Measurements from ENCODE around the gene SLIT3.

The SLIT3 gene

GRCh38 chr5:168984135-168984675, 316.7 kb downstream of the SLIT3 start:
- TF ChIP-seq CTCF (conservative IDR thresholded peaks at IDR 0.05; ENCODE audit: low read length) (no peak), EZH2phosphoT487 (IDR thresholded peaks at IDR 0.05; ENCODE audit: borderline replicate concordance) (no peak)
- Histone ChIP-seq H3K9me3 (ENCODE audit: insufficient read depth, low read depth, low read length) (no peaks in the 10 kb centered on the region), H3K79me2 (ENCODE audit: insufficient read depth, low read length) (no peaks in the 10 kb centered on the region), H3K9me2 (replicated peaks; ENCODE audit: low read depth, low read length) (no peaks in the 10 kb centered on the region), H3K36me3 (ENCODE audit: insufficient read depth, low read length) (no peaks in the 10 kb centered on the region), H3K4me1 (ENCODE audit: insufficient read depth, low read length, poor library complexity, severe bottlenecking) (no peaks in the 10 kb centered on the region), H3K27me3 (ENCODE audit: insufficient read depth, low read length, poor library complexity, severe bottlenecking) (no peaks in the 10 kb centered on the region), H3K4me3 (ENCODE audit: low read length, poor library complexity, severe bottlenecking) (no peak overlapping the region), H3F3A (ENCODE audit: low read depth) (no peaks in the 10 kb centered on the region), H4K20me1 (ENCODE audit: insufficient read depth, low read length, poor library complexity, severe bottlenecking) (no peaks in the 10 kb centered on the region), H3K9ac (ENCODE audit: low read depth, low read length, poor library complexity, severe bottlenecking) (no peak overlapping the region), H3K4me2 (ENCODE audit: low read depth, low read length, poor library complexity, severe bottlenecking) (no peak overlapping the region), H2AFZ (ENCODE audit: low read length) (no peak overlapping the region)

GRCh38 chr5:168979135-168979534, 321.8 kb downstream of the SLIT3 start:
- no peaks in the 10 kb centered on the region for H3K9me2 ChIP-seq (replicated peaks; ENCODE audit: low read depth, low read length)
- H3K4me2 ChIP-seq (ENCODE audit: low read depth, low read length, poor library complexity, severe bottlenecking): no peak overlapping the region
- H3K79me2 ChIP-seq (ENCODE audit: insufficient read depth, low read length): no peaks in the 10 kb centered on the region
- no peaks in the 10 kb centered on the region for H3K4me1 ChIP-seq (ENCODE audit: insufficient read depth, low read length, poor library complexity, severe bottlenecking)
- no peaks in the 10 kb centered on the region for H3F3A ChIP-seq (ENCODE audit: low read depth)
- no peaks in the 10 kb centered on the region for H4K20me1 ChIP-seq (ENCODE audit: insufficient read depth, low read length, poor library complexity, severe bottlenecking)
- no peak for TF ChIP-seq EZH2phosphoT487 (IDR thresholded peaks at IDR 0.05; ENCODE audit: borderline replicate concordance)
- no peak for TF ChIP-seq CTCF (conservative IDR thresholded peaks at IDR 0.05; ENCODE audit: low read length)
- H3K9ac ChIP-seq (ENCODE audit: low read depth, low read length, poor library complexity, severe bottlenecking): no peak overlapping the region
- H3K27me3 ChIP-seq (ENCODE audit: insufficient read depth, low read length, poor library complexity, severe bottlenecking): no peaks in the 10 kb centered on the region
- no peaks in the 10 kb centered on the region for H3K36me3 ChIP-seq (ENCODE audit: insufficient read depth, low read length)
- no peak overlapping the region for H3K4me3 ChIP-seq (ENCODE audit: low read length, poor library complexity, severe bottlenecking)
- H2AFZ ChIP-seq (ENCODE audit: low read length): no peak overlapping the region
- H3K9me3 ChIP-seq (ENCODE audit: insufficient read depth, low read depth, low read length): no peaks in the 10 kb centered on the region

GRCh38 chr5:168978500-168978899, 322.4 kb downstream of the SLIT3 start:
- Histone ChIP-seq H3K4me1 (ENCODE audit: insufficient read depth, low read length, poor library complexity, severe bottlenecking) (no peaks in the 10 kb centered on the region), H2AFZ (ENCODE audit: low read length) (no peak overlapping the region), H3K4me3 (ENCODE audit: low read length, poor library complexity, severe bottlenecking) (no peak overlapping the region), H3K9ac (ENCODE audit: low read depth, low read length, poor library complexity, severe bottlenecking) (no peak overlapping the region), H3K9me2 (replicated peaks; ENCODE audit: low read depth, low read length) (no peaks in the 10 kb centered on the region), H3K36me3 (ENCODE audit: insufficient read depth, low read length) (no peaks in the 10 kb centered on the region), H3K9me3 (ENCODE audit: insufficient read depth, low read depth, low read length) (no peaks in the 10 kb centered on the region), H4K20me1 (ENCODE audit: insufficient read depth, low read length, poor library complexity, severe bottlenecking) (no peaks in the 10 kb centered on the region), H3K4me2 (ENCODE audit: low read depth, low read length, poor library complexity, severe bottlenecking) (no peak overlapping the region), H3F3A (ENCODE audit: low read depth) (no peaks in the 10 kb centered on the region), H3K27me3 (ENCODE audit: insufficient read depth, low read length, poor library complexity, severe bottlenecking) (no peaks in the 10 kb centered on the region), H3K79me2 (ENCODE audit: insufficient read depth, low read length) (no peaks in the 10 kb centered on the region)
- TF ChIP-seq CTCF (conservative IDR thresholded peaks at IDR 0.05; ENCODE audit: low read length) (no peak), EZH2phosphoT487 (IDR thresholded peaks at IDR 0.05; ENCODE audit: borderline replicate concordance) (no peak)

Measured in Loucy (cell line).